Spleen (tissue), 7 donors: ENCODE results near the gene SETBP1.

Source experiments
- POLR2A ChIP-seq, 3 donors: fragments of 450-650 bp; IDR thresholded peaks; one replicate each; pipeline ENCODE4 v1.5.1; 2017; ENCODE audit warnings: antibody characterized with exemption in 3 of 3, mild to moderate bottlenecking in 1 of 3
- POLR2AphosphoS5 ChIP-seq, 3 donors: sonication (generic); formaldehyde crosslinking; IDR thresholded peaks; one replicate each; pipeline ENCODE4 v1.5.1; 2017; ENCODE audit warnings: antibody characterized with exemption in 3 of 3
- TF ChIP-seq, protein P1 (sequence below), 11 experiments: fragments of 200-600 bp in 7 of 11; fragments of 450-650 bp in 4 of 11; sonication (generic) in 4 of 11; IDR thresholded peaks in 8 of 11; conservative IDR thresholded peaks in 3 of 11; 1 replicate in 7 of 11; 2 replicates in 4 of 11; pipeline versions ENCODE4 v1.4.0 to v1.8.0; 2016 to 2021; ENCODE audit warnings: antibody characterized with exemption in 11 of 11, inconsistent platforms in 4 of 11, mild to moderate bottlenecking in 1 of 11
- donor health status: DM: no; HTN: no; CAD: no; lungs with moderate emphysema.
- donor health status: DM: no; HTN: no; CAD: no.
- donor health status: DM: no; HTN: no; CAD: no.

DNA sequence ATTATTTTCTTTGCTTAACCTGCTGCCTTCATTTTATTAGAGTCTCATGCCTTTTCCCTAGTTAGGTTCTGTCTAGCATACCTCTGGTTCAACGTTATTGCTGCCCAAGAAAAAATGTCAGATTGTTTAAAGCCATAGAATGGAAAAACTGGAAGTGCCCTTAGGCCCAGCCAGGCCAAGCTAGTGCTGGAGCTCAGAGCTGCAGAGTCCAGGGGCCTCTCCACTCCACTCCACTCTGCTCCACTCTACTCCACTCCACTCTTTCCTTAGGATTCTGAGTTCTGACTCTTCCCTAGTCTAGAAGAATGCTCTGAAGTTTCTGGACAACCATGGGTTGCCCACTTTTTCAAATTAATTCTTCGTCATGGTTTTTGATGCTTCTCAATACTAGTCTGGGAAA, 155.6 kb downstream of the SETBP1 start:
- TF ChIP-seq, protein P1, sequence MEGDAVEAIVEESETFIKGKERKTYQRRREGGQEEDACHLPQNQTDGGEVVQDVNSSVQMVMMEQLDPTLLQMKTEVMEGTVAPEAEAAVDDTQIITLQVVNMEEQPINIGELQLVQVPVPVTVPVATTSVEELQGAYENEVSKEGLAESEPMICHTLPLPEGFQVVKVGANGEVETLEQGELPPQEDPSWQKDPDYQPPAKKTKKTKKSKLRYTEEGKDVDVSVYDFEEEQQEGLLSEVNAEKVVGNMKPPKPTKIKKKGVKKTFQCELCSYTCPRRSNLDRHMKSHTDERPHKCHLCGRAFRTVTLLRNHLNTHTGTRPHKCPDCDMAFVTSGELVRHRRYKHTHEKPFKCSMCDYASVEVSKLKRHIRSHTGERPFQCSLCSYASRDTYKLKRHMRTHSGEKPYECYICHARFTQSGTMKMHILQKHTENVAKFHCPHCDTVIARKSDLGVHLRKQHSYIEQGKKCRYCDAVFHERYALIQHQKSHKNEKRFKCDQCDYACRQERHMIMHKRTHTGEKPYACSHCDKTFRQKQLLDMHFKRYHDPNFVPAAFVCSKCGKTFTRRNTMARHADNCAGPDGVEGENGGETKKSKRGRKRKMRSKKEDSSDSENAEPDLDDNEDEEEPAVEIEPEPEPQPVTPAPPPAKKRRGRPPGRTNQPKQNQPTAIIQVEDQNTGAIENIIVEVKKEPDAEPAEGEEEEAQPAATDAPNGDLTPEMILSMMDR (IDR thresholded peaks at IDR 0.05 in 8 of 11, conservative IDR thresholded peaks at IDR 0.05 in 3 of 11): no peak
- no peak for TF ChIP-seq POLR2A (IDR thresholded peaks at IDR 0.05)
- TF ChIP-seq POLR2AphosphoS5 (IDR thresholded peaks at IDR 0.05): no peak
